ENCODE results near the gene OSBPL6.

The OSBPL6 gene

DNA sequence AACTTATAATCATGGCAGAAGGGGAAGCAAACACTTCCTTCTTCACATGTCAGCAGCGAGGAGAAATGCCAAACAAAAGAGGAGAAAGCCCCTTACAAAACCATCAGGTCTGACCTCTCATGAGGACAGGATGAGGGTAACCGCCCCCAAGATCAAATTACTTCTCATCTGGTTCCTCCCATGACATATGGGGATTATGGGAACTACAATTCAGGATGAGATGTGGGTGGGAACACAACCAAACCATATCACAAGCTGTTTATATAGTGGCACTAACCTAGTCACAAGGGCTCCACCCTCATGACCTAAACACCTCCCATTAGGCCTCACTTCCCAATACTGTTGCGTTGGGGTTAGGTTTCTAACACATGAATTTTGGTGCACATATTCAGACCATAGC lies 110.0 kb downstream of the OSBPL6 start:
- no peak overlapping the region for H3K4me3 ChIP-seq (ENCODE audit: low read depth, low read length)
- in situ Hi-C loops (cut with HindIII; ENCODE audit: low sequenced_read_pairs), result no loop called here
- TF ChIP-seq, protein P1, sequence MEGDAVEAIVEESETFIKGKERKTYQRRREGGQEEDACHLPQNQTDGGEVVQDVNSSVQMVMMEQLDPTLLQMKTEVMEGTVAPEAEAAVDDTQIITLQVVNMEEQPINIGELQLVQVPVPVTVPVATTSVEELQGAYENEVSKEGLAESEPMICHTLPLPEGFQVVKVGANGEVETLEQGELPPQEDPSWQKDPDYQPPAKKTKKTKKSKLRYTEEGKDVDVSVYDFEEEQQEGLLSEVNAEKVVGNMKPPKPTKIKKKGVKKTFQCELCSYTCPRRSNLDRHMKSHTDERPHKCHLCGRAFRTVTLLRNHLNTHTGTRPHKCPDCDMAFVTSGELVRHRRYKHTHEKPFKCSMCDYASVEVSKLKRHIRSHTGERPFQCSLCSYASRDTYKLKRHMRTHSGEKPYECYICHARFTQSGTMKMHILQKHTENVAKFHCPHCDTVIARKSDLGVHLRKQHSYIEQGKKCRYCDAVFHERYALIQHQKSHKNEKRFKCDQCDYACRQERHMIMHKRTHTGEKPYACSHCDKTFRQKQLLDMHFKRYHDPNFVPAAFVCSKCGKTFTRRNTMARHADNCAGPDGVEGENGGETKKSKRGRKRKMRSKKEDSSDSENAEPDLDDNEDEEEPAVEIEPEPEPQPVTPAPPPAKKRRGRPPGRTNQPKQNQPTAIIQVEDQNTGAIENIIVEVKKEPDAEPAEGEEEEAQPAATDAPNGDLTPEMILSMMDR (IDR thresholded peaks at IDR 0.05; ENCODE audit: low read depth, low read length, missing control alignments), result no peak
- DNase-seq (ENCODE audit: low read depth), result no peak

DNA sequence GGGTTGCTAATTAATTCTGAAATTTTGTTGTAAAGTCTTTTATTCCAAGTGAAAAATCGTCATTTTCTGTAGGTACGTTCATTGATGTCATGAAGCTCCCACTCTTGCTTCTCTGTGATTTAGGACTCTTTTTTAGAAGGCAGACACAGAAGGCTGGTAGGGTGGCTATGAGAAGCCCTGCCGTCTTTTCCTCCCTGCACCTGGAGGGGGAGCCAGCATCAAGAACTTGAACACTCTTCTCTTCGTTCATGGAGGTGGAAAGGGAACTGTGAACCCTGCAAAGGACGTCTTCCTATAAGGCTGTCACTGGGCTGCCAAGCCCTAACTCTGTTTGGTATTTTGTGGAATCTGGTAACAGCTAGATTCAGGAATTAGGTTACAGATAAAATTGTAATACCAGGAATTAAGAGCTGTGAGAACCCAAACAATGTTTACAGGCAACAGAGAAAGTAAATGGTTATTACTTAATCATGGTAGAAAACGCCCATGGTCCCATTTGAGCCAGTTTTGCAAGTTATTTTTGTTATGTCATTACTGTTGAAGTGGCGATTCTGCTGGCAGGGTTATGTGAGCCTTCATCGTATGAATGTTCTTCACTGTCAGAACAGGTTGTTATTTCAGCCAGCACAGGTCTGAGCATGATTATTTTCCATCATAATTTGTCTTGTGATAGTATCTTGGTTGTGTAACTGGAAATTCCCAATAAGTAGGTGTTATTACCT lies 112.2 kb downstream of the OSBPL6 start:
- in situ Hi-C loops (cut with HindIII; ENCODE audit: low sequenced_read_pairs), result no loop called here
- TF ChIP-seq, protein P1 (IDR thresholded peaks at IDR 0.05; ENCODE audit: low read depth, low read length, missing control alignments), result peak; percentile 60

DNA sequence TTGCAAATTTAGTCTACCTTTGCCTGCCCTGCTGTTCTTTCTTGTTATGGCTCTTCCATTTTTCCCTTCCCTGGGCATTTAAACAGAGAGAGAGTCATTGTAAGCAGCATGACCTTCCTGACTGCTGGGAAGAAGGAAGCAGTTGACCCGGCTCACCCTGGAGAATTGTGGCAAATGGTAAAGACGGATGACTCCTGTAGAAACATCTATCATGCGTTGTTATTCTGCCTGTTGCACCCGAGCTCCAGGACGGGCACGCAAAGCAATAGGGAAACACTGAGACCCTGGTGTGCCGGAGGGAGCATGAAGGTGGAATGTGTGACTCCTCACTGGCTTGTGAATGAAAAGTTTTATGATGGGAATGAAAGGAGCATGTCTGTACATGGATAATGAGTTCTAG lies 113.3 kb downstream of the OSBPL6 start:
- in situ Hi-C loops (cut with HindIII; ENCODE audit: low sequenced_read_pairs), result no loop called here
- no peak overlapping the region for H3K4me3 ChIP-seq (ENCODE audit: low read depth, low read length)
- TF ChIP-seq, protein P1 (IDR thresholded peaks at IDR 0.05; ENCODE audit: low read depth, low read length, missing control alignments), result no peak

More for the DNA sequence above, 112.2 kb downstream of the OSBPL6 start:
- no peak overlapping the region for H3K4me3 ChIP-seq (ENCODE audit: low read depth, low read length)
- no peak for DNase-seq (ENCODE audit: low read depth)

DNA sequence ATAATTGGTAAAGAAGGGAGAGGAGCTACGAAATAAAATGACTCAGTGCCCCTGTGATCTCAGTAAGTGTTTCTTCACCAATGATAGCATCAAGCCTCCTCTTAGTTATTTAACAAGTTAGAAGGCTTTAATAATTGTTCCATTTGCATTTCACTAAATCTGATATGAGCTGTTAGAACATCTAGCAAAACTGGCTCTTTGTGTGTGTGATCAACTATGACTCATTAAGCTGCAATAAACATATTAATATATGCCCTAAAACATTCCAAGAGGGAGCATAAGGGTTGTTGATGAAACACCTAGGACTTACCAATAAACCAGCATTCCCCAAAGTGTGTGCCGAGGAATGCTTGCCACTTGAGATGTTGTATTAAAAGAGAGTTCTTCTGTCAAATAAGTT lies 115.2 kb downstream of the OSBPL6 start:
- no peak for DNase-seq (ENCODE audit: low read depth)
- in situ Hi-C loops (cut with HindIII; ENCODE audit: low sequenced_read_pairs), result no loop called here

More for the DNA sequence above, 113.3 kb downstream of the OSBPL6 start:
- no peak for DNase-seq (ENCODE audit: low read depth)

DNA sequence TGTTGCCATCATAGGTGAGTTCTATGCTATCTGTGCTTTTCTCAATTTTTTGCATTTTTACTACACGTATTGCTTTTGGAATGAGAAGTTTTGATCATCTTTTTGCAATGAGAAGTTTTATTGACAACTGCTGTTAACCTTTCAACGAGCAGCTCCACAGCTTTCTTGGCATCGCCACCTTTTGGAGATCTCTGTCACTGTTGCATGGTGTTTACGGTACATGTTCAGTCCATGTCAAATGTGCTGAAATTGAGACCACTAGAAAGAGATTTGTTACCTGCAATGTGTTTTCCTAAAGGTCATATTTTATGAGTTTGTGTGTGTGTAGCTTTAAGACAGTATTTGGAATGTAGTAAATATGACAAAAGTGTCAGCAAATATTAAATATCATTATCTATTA lies 120.8 kb downstream of the OSBPL6 start:
- no peak overlapping the region for H3K4me3 ChIP-seq (ENCODE audit: low read depth, low read length)
- in situ Hi-C loops (cut with HindIII; ENCODE audit: low sequenced_read_pairs), result no loop called here
- TF ChIP-seq, protein P1 (IDR thresholded peaks at IDR 0.05; ENCODE audit: low read depth, low read length, missing control alignments), result no peak
- DNase-seq (ENCODE audit: low read depth), result no peak

More for the DNA sequence above, 115.2 kb downstream of the OSBPL6 start:
- no peak overlapping the region for H3K4me3 ChIP-seq (ENCODE audit: low read depth, low read length)
- TF ChIP-seq, protein P1 (IDR thresholded peaks at IDR 0.05; ENCODE audit: low read depth, low read length, missing control alignments), result no peak

DNA sequence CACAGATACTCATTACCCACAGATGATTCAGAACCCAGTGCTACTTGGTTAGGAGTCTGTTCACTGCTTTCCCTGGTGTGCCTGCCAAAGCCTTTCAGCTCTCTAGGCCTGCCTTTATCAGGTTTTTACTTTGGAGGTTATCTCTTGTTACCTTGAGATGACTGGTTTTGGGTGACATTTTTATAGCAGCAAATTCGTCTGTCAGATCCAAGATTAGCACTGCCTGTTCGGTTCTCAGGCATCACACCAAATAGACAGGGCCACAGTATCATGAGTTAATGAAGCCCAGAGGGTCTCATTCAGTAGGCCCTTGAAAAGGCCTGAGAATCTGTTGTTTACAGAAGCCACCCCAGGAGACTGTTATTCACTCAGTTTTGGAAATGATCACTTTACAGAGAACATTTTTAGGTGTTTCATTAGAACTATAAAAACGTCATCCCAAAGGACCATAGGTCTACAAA lies 121.2 kb downstream of the OSBPL6 start:
- no peak overlapping the region for H3K4me3 ChIP-seq (ENCODE audit: low read depth, low read length)
- in situ Hi-C loops (cut with HindIII; ENCODE audit: low sequenced_read_pairs), result no loop called here
- DNase-seq (ENCODE audit: low read depth), result no peak
- TF ChIP-seq, protein P1 (IDR thresholded peaks at IDR 0.05; ENCODE audit: low read depth, low read length, missing control alignments), result no peak

Measured in astrocyte of the cerebellum (primary cell).